Colonic mucosa (tissue), 4 donors: Measurements from ENCODE around the gene CIAO1. TPM values are rescaled to one million over a fixed set of nuclear protein-coding genes. Genes with fewer than 3 reads are reported as not detected.

Experiments used
- DNase-seq: peaks from one replicate; pipeline ENCODE4 v3.0.0-alpha.2; 2020
- H3K27ac ChIP-seq: fragments of 200-600 bp; one replicate; pipeline ENCODE4 v1.8.0; 2021
- H3K27me3 ChIP-seq: fragments of 200-600 bp; one replicate; pipeline ENCODE4 v1.8.0; 2021
- H3K36me3 ChIP-seq: fragments of 200-600 bp; one replicate; pipeline ENCODE4 v1.8.0; 2021
- H3K4me1 ChIP-seq: fragments of 200-600 bp; one replicate; pipeline ENCODE4 v1.8.0; 2021; ENCODE audit warnings: mild to moderate bottlenecking
- H3K4me3 ChIP-seq: fragments of 200-600 bp; one replicate; pipeline ENCODE4 v1.8.0; 2021
- H3K9ac ChIP-seq, 2 donors: one replicate each; pipeline ENCODE4 v1.7.0; 2013; ENCODE audit warnings: control low read depth in 2 of 2, low read depth in 2 of 2, low read length in 2 of 2
- H3K9me3 ChIP-seq: fragments of 200-600 bp; one replicate; pipeline ENCODE4 v1.8.0; 2021
- CTCF ChIP-seq: fragments of 200-600 bp; IDR thresholded peaks from one replicate; pipeline ENCODE4 v1.8.0; 2022; ENCODE audit warnings: antibody characterized with exemption, mild to moderate bottlenecking
- intact Hi-C: fragments of 100-400 bp; cut with DNase I; formaldehyde crosslinking; loops from one replicate; pipeline ENCODE4 v1.14.1; 2022
- total RNA-seq, 2 donors: library from RNA; stranded (reverse); fragmentation: NEBNext Ultra II Directional in 1 of 2; extraction: Animal tissue kit (Norgen Biotek cat#: 25700) in 1 of 2; gene quantifications; one replicate each; pipeline ENCODE4 v1.2.1, GENCODE V29; 2021
- donor health status: healthy.
- donor health status: DM: no; HTN: no; CAD: no.
- donor health status: DM: no; HTN: no; CAD: no.

Gene CIAO1
- total RNA-seq, 2 donors from 2014 or later = 56.0 to 75.5 TPM

- no peak overlapping the region for H3K27ac ChIP-seq
- intact Hi-C loops = no loop called here
- H3K4me3 ChIP-seq = no peak overlapping the region
- no peak for DNase-seq
- no peak for TF ChIP-seq CTCF
- H3K9me3 ChIP-seq = no peaks in the 10 kb centered on the region
- no peaks in the 10 kb centered on the region for H3K27me3 ChIP-seq
- H3K36me3 ChIP-seq = no peaks in the 10 kb centered on the region
- H3K9ac ChIP-seq = no peak overlapping the region
- H3K4me1 ChIP-seq = no peaks in the 10 kb centered on the region
Measured at GRCh38 chr2:96233436-96233835, 32.6 kb upstream of the CIAO1 start.

GRCh38 chr2:96233880-96234316 is 32.1 kb upstream of the CIAO1 start:
- no peak for TF ChIP-seq CTCF
- no peak overlapping the region for H3K27ac ChIP-seq
- no peaks in the 10 kb centered on the region for H3K4me1 ChIP-seq
- no peaks in the 10 kb centered on the region for H3K36me3 ChIP-seq
- no peaks in the 10 kb centered on the region for H3K9me3 ChIP-seq
- DNase-seq = no peak
- H3K27me3 ChIP-seq = no peaks in the 10 kb centered on the region
- intact Hi-C loops = no loop called here
- H3K4me3 ChIP-seq = no peak overlapping the region
- H3K9ac ChIP-seq = no peak overlapping the region

GRCh38 chr2:96236882-96237281 is 29.1 kb upstream of the CIAO1 start:
- Histone ChIP-seq H3K36me3 (no peaks in the 10 kb centered on the region), H3K9me3 (no peaks in the 10 kb centered on the region), H3K9ac (no peak overlapping the region), H3K4me1 (no peaks in the 10 kb centered on the region), H3K27ac (no peak overlapping the region), H3K4me3 (no peak overlapping the region), H3K27me3 (no peaks in the 10 kb centered on the region)
- intact Hi-C loops = no loop called here
- no peak for TF ChIP-seq CTCF
- DNase-seq = no peak

GRCh38 chr2:96238266-96238665 is 27.8 kb upstream of the CIAO1 start:
- Histone ChIP-seq H3K9me3 (no peaks in the 10 kb centered on the region), H3K27ac (no peak overlapping the region), H3K27me3 (no peaks in the 10 kb centered on the region), H3K4me3 (no peak overlapping the region), H3K4me1 (no peaks in the 10 kb centered on the region), H3K36me3 (no peaks in the 10 kb centered on the region), H3K9ac (no peak overlapping the region)
- no peak for TF ChIP-seq CTCF
- no peak for DNase-seq
- intact Hi-C loops = no loop called here

GRCh38 chr2:96239091-96239490 is 26.9 kb upstream of the CIAO1 start:
- no peaks in the 10 kb centered on the region for H3K36me3 ChIP-seq

More at GRCh38 chr2:96239091-96239490, 26.9 kb upstream of the CIAO1 start:
- TF ChIP-seq CTCF = no peak
- intact Hi-C loops = no loop called here
- no peak for DNase-seq
- H3K9me3 ChIP-seq = no peaks in the 10 kb centered on the region
- no peak overlapping the region for H3K4me3 ChIP-seq
- H3K27me3 ChIP-seq = no peaks in the 10 kb centered on the region
- H3K9ac ChIP-seq = no peak overlapping the region
- no peaks in the 10 kb centered on the region for H3K4me1 ChIP-seq
- no peak overlapping the region for H3K27ac ChIP-seq
